K562 (cell line): ENCODE data around the gene AACS.
"Not testable (repeated sequence)": the region's sequence is repeated elsewhere in the genome, so short reads cannot be mapped to it uniquely, and the experiment has no call there.

ENCODE experiments used
- BRD4 ChIP-seq: fragments of 200-600 bp; sonication (generic); IDR thresholded peaks from 2 replicates; pipeline ENCODE4 v1.6.1; 2017; ENCODE audit warnings: inconsistent platforms
- POLR2A ChIP-seq: fragments of 450-650 bp; conservative IDR thresholded peaks from 2 replicates; pipeline ENCODE4 v1.6.1; 2016
- SRSF7 ChIP-seq: fragments of 200-400 bp; formaldehyde crosslinking; optimal IDR thresholded peaks from 2 replicates; pipeline ENCODE3; 2017; ENCODE audit warnings: mild to moderate bottlenecking, low read depth, low read length
- TF ChIP-seq, protein P1 (sequence below), 3 experiments: IDR thresholded peaks in 2 of 3; conservative IDR thresholded peaks in 1 of 3; 2 replicates each; pipeline ENCODE4 v1.5.1; 2011 to 2012; ENCODE audit warnings: low read length in 3 of 3, mild to moderate bottlenecking in 3 of 3, control low read depth in 2 of 3, improper control_type of control experiment in 1 of 3, inconsistent platforms in 1 of 3, low read depth in 1 of 3, mixed read lengths in 1 of 3, moderate library complexity in 1 of 3; ENCODE audit not compliant: insufficient read depth in 2 of 3
- TF ChIP-seq, protein P2 (sequence below): IDR thresholded peaks from 2 replicates; pipeline ENCODE4 v1.6.1; 2016; ENCODE audit warnings: missing genetic modification characterization, missing compliant biosample characterization
- TF ChIP-seq, protein P3 (sequence below): fragments of 150-350 bp; IDR thresholded peaks from 2 replicates; pipeline ENCODE4 v1.6.1; 2014; ENCODE audit warnings: low read depth, mild to moderate bottlenecking, low read length, borderline replicate concordance
- TF ChIP-seq, protein P4 (sequence below): sonication (generic); formaldehyde crosslinking; IDR thresholded peaks from 2 replicates; pipeline ENCODE4 v1.8.0; 2022; ENCODE audit warnings: mild to moderate bottlenecking, missing genetic modification reagents
- TF ChIP-seq, protein P5 (sequence below): fragments of 250-450 bp; sonication (Bioruptor Pico); IDR thresholded peaks from 2 replicates; pipeline ENCODE4 v1.4.0; 2020; ENCODE audit warnings: mild to moderate bottlenecking, moderate library complexity
- TF ChIP-seq, protein P6 (sequence below), 2 experiments: fragments of 450-650 bp; formaldehyde crosslinking in 1 of 2; IDR thresholded peaks; 2 replicates each; pipeline versions ENCODE4 v1.4.0 to v1.6.1; 2014 to 2020; ENCODE audit warnings: mild to moderate bottlenecking in 2 of 2, borderline replicate concordance in 1 of 2, low read depth in 1 of 2

DNA sequence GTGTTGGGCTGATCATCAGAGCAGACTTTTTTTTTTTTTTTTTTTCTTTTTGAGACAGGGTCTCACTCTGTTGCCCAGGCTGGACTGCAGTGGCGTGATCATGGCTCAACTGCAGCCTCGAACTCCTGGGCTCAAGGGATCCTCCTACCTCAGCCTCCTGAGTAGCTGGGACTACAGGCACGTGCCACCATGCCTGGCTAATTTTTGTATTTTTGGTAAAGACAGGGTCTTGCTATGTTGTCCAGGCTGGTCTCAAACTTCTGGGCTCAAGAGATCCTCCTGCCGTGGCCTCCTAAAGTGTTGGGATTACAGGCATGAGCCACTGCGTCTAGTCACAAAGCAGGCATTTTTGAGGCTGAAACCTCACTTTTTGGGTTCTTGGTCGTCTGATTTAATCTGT is 23.0 kb downstream of the AACS start:
- not testable (repeated sequence) for TF ChIP-seq BRD4, SRSF7, POLR2A
- TF ChIP-seq, protein P1, sequence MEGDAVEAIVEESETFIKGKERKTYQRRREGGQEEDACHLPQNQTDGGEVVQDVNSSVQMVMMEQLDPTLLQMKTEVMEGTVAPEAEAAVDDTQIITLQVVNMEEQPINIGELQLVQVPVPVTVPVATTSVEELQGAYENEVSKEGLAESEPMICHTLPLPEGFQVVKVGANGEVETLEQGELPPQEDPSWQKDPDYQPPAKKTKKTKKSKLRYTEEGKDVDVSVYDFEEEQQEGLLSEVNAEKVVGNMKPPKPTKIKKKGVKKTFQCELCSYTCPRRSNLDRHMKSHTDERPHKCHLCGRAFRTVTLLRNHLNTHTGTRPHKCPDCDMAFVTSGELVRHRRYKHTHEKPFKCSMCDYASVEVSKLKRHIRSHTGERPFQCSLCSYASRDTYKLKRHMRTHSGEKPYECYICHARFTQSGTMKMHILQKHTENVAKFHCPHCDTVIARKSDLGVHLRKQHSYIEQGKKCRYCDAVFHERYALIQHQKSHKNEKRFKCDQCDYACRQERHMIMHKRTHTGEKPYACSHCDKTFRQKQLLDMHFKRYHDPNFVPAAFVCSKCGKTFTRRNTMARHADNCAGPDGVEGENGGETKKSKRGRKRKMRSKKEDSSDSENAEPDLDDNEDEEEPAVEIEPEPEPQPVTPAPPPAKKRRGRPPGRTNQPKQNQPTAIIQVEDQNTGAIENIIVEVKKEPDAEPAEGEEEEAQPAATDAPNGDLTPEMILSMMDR (IDR thresholded peaks at IDR 0.05 in 2 of 3, conservative IDR thresholded peaks at IDR 0.05 in 1 of 3; ENCODE audit: insufficient read depth in 2 of 3, low read depth in 1 of 3, low read length in 3 of 3): not testable (repeated sequence)
- TF ChIP-seq, protein P2, sequence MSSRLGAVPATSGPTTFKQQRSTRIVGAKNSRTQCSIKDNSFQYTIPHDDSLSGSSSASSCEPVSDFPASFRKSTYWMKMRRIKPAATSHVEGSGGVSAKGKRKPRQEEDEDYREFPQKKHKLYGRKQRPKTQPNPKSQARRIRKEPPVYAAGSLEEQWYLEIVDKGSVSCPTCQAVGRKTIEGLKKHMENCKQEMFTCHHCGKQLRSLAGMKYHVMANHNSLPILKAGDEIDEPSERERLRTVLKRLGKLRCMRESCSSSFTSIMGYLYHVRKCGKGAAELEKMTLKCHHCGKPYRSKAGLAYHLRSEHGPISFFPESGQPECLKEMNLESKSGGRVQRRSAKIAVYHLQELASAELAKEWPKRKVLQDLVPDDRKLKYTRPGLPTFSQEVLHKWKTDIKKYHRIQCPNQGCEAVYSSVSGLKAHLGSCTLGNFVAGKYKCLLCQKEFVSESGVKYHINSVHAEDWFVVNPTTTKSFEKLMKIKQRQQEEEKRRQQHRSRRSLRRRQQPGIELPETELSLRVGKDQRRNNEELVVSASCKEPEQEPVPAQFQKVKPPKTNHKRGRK (tag): not testable (repeated sequence)
- TF ChIP-seq, protein P3, sequence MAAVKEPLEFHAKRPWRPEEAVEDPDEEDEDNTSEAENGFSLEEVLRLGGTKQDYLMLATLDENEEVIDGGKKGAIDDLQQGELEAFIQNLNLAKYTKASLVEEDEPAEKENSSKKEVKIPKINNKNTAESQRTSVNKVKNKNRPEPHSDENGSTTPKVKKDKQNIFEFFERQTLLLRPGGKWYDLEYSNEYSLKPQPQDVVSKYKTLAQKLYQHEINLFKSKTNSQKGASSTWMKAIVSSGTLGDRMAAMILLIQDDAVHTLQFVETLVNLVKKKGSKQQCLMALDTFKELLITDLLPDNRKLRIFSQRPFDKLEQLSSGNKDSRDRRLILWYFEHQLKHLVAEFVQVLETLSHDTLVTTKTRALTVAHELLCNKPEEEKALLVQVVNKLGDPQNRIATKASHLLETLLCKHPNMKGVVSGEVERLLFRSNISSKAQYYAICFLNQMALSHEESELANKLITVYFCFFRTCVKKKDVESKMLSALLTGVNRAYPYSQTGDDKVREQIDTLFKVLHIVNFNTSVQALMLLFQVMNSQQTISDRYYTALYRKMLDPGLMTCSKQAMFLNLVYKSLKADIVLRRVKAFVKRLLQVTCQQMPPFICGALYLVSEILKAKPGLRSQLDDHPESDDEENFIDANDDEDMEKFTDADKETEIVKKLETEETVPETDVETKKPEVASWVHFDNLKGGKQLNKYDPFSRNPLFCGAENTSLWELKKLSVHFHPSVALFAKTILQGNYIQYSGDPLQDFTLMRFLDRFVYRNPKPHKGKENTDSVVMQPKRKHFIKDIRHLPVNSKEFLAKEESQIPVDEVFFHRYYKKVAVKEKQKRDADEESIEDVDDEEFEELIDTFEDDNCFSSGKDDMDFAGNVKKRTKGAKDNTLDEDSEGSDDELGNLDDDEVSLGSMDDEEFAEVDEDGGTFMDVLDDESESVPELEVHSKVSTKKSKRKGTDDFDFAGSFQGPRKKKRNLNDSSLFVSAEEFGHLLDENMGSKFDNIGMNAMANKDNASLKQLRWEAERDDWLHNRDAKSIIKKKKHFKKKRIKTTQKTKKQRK: not testable (repeated sequence)
- TF ChIP-seq, protein P4, sequence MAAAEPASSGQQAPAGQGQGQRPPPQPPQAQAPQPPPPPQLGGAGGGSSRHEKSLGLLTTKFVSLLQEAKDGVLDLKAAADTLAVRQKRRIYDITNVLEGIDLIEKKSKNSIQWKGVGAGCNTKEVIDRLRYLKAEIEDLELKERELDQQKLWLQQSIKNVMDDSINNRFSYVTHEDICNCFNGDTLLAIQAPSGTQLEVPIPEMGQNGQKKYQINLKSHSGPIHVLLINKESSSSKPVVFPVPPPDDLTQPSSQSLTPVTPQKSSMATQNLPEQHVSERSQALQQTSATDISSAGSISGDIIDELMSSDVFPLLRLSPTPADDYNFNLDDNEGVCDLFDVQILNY: not testable (repeated sequence)
- TF ChIP-seq, protein P5, sequence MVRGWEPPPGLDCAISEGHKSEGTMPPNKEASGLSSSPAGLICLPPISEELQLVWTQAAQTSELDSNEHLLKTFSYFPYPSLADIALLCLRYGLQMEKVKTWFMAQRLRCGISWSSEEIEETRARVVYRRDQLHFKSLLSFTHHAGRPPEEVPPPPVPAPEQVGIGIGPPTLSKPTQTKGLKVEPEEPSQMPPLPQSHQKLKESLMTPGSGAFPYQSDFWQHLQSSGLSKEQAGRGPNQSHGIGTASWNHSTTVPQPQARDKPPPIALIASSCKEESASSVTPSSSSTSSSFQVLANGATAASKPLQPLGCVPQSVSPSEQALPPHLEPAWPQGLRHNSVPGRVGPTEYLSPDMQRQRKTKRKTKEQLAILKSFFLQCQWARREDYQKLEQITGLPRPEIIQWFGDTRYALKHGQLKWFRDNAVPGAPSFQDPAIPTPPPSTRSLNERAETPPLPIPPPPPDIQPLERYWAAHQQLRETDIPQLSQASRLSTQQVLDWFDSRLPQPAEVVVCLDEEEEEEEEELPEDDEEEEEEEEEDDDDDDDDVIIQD (CRISPR knock-in tag): not testable (repeated sequence)
- TF ChIP-seq, protein P6, sequence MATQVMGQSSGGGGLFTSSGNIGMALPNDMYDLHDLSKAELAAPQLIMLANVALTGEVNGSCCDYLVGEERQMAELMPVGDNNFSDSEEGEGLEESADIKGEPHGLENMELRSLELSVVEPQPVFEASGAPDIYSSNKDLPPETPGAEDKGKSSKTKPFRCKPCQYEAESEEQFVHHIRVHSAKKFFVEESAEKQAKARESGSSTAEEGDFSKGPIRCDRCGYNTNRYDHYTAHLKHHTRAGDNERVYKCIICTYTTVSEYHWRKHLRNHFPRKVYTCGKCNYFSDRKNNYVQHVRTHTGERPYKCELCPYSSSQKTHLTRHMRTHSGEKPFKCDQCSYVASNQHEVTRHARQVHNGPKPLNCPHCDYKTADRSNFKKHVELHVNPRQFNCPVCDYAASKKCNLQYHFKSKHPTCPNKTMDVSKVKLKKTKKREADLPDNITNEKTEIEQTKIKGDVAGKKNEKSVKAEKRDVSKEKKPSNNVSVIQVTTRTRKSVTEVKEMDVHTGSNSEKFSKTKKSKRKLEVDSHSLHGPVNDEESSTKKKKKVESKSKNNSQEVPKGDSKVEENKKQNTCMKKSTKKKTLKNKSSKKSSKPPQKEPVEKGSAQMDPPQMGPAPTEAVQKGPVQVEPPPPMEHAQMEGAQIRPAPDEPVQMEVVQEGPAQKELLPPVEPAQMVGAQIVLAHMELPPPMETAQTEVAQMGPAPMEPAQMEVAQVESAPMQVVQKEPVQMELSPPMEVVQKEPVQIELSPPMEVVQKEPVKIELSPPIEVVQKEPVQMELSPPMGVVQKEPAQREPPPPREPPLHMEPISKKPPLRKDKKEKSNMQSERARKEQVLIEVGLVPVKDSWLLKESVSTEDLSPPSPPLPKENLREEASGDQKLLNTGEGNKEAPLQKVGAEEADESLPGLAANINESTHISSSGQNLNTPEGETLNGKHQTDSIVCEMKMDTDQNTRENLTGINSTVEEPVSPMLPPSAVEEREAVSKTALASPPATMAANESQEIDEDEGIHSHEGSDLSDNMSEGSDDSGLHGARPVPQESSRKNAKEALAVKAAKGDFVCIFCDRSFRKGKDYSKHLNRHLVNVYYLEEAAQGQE (IDR thresholded peaks at IDR 0.05; ENCODE audit: borderline replicate concordance): not testable (repeated sequence)
- TF ChIP-seq, protein P6 (CRISPR knock-in tag; IDR thresholded peaks at IDR 0.05; ENCODE audit: low read depth): not testable (repeated sequence)
